WERI-Rb-1 (cell line): ENCODE results near the gene THSD7B.

Experiments
- DNase-seq: peaks from one replicate; pipeline ENCODE4 v3.0.0-alpha.2; 2020
- H3K27ac ChIP-seq: fragments of 250-450 bp; sonication (Bioruptor Pico); 2 replicates; pipeline ENCODE4 v1.5.1; 2020; ENCODE audit warnings: mild to moderate bottlenecking, moderate library complexity
- H3K27me3 ChIP-seq: fragments of 250-450 bp; sonication (Bioruptor Pico); 2 replicates; pipeline ENCODE4 v1.5.1; 2021; ENCODE audit warnings: mild to moderate bottlenecking, low read depth, moderate library complexity; ENCODE audit not compliant: insufficient read depth, severe bottlenecking
- H3K36me3 ChIP-seq: fragments of 250-450 bp; sonication (Bioruptor Pico); 2 replicates; pipeline ENCODE4 v1.5.1; 2020; ENCODE audit warnings: mild to moderate bottlenecking, moderate library complexity
- H3K4me3 ChIP-seq: 2 replicates; pipeline ENCODE4 v1.5.1; 2011; ENCODE audit warnings: low read depth, mild to moderate bottlenecking, control low read depth, low read length
- H3K9me3 ChIP-seq: fragments of 250-450 bp; sonication (Bioruptor Pico); 2 replicates; pipeline ENCODE4 v1.5.1; 2021; ENCODE audit warnings: mild to moderate bottlenecking, moderate library complexity; ENCODE audit not compliant: severe bottlenecking
- TF ChIP-seq, protein P1 (sequence below): IDR thresholded peaks from 2 replicates; pipeline ENCODE4 v1.5.1; 2011; ENCODE audit warnings: low read depth, mild to moderate bottlenecking, control low read depth, inconsistent platforms, low read length

THSD7B gene, protein sequence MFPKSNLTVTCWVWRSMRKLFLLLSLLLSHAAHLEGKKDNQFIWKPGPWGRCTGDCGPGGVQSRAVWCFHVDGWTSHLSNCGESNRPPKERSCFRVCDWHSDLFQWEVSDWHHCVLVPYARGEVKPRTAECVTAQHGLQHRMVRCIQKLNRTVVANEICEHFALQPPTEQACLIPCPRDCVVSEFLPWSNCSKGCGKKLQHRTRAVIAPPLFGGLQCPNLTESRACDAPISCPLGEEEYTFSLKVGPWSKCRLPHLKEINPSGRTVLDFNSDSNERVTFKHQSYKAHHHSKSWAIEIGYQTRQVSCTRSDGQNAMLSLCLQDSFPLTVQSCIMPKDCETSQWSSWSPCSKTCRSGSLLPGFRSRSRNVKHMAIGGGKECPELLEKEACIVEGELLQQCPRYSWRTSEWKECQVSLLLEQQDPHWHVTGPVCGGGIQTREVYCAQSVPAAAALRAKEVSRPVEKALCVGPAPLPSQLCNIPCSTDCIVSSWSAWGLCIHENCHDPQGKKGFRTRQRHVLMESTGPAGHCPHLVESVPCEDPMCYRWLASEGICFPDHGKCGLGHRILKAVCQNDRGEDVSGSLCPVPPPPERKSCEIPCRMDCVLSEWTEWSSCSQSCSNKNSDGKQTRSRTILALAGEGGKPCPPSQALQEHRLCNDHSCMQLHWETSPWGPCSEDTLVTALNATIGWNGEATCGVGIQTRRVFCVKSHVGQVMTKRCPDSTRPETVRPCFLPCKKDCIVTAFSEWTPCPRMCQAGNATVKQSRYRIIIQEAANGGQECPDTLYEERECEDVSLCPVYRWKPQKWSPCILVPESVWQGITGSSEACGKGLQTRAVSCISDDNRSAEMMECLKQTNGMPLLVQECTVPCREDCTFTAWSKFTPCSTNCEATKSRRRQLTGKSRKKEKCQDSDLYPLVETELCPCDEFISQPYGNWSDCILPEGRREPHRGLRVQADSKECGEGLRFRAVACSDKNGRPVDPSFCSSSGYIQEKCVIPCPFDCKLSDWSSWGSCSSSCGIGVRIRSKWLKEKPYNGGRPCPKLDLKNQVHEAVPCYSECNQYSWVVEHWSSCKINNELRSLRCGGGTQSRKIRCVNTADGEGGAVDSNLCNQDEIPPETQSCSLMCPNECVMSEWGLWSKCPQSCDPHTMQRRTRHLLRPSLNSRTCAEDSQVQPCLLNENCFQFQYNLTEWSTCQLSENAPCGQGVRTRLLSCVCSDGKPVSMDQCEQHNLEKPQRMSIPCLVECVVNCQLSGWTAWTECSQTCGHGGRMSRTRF (N-terminal part only)

DNA sequence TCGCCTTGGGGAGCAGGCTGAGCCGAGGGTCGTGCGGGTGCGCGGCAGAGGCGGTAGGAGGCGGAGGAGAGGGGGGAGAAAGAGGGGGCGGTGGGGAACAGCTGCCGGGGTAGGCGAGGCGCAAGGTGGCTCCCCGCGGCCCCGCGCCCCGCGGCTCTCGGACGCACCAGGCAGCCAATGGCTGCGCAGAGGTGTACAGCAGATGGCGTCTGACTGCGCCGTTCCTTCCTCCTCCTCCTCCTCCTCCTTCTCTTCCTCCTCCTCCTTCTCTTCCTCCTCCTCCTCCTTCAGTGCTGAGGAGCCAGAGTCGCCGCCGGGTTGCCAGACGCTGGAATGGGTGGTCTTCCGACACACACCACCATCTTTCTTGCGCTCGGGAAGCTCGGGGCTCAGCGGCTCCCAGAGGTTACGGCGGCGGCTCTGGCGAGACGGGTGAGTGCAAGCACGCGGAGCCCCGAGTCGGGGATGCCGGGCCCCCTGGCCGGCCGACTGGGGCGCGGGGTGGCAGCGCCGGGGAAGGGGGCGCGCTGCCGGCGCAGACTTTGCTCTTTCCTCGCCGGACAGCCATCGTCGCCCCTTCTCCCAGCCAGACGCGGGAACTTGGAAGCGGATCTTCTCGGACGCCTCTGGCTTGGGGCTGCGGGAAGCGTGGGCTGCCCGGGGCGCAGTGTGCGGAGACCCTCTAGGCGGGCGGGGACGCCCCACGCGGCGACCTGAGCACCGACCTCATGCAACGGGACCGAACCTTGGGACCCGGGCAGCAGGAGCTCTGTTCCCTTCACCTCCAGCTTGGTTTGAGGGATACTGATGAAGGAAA, at the start of gene THSD7B:
TSS of gene THSD7B (plus strand) at position 290 of the 817 bp plus-strand sequence. CDS start 116,634 bp downstream, outside the sequence.
- H3K36me3 ChIP-seq, result no peaks in the 10 kb centered on the region
- H3K9me3 ChIP-seq, result no peaks in the 10 kb centered on the region
- peaks cover 9% of the 10 kb centered on the region for H3K27me3 ChIP-seq
- TF ChIP-seq, protein P1, sequence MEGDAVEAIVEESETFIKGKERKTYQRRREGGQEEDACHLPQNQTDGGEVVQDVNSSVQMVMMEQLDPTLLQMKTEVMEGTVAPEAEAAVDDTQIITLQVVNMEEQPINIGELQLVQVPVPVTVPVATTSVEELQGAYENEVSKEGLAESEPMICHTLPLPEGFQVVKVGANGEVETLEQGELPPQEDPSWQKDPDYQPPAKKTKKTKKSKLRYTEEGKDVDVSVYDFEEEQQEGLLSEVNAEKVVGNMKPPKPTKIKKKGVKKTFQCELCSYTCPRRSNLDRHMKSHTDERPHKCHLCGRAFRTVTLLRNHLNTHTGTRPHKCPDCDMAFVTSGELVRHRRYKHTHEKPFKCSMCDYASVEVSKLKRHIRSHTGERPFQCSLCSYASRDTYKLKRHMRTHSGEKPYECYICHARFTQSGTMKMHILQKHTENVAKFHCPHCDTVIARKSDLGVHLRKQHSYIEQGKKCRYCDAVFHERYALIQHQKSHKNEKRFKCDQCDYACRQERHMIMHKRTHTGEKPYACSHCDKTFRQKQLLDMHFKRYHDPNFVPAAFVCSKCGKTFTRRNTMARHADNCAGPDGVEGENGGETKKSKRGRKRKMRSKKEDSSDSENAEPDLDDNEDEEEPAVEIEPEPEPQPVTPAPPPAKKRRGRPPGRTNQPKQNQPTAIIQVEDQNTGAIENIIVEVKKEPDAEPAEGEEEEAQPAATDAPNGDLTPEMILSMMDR, result peak; percentile 22; the same call in 1 of the 2 replicates
- DNase-seq, result peak; percentile 31
- peak within 1 kb of the TSS; percentile 51 for H3K4me3 ChIP-seq
- H3K27ac ChIP-seq, result no peak within 1 kb of the TSS

DNA sequence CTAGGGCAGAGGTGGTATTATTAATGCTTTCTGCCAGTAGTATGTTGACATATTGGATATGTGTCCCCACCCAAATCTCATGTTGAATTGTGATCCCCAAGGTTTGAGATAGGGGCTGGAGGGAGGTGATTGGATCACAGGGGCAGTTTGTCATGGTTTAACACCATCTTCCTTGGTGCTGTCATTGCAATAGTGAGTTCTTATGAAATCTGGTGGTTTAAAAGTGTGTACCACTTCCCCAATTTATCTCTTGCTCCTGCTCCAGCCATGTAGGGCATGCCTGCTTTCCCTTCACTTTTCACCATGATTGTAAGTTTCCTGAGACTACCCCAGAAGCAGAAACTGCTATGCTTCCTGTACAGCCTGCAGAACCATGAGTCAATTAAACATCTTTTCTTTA, 47.1 kb upstream of the THSD7B start:
- TF ChIP-seq, protein P1, result no peak
- Histone ChIP-seq H3K27ac (no peak overlapping the region), H3K9me3 (no peaks in the 10 kb centered on the region), H3K36me3 (no peaks in the 10 kb centered on the region), H3K4me3 (no peak overlapping the region), H3K27me3 (no peaks in the 10 kb centered on the region)
- no peak for DNase-seq

DNA sequence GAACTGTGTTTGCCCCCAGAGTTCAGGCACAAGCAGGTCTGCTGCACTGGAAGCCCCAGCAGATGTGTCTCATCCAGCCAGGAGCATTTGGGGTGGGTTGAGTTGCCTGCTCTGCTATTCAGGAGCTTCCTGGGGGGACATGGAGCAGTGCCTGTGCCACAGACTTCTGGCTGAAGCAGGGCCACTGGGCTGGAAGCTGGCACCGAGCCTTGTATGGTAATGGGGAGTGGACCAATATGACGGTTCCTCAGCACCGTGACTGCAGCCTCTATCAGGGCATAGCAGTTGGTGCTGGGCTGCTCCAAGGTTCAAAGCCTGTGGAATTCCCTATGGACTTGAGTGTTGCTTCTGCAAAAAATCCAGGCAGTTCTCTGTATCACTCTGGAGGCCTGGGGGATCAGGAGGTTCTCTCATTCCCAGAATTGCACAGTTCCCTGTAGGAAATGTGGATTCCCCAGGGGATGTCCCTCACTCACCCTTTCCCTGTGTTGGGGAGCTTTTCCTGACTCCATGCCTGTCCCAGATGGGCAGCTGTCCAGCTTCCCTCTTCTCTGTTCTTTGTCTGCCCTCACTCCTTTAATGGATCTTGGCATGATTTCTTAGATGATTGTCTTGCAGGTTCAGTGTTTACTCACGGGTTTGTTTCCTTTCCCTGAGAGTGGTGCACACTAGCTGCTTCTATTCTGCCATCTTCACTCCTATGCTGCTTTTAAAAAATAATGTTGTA, 37.2 kb upstream of the THSD7B start:
- H3K27ac ChIP-seq, result no peak overlapping the region
- no peak for DNase-seq
- H3K9me3 ChIP-seq, result no peaks in the 10 kb centered on the region
- H3K4me3 ChIP-seq, result no peak overlapping the region
- TF ChIP-seq, protein P1, result no peak
- H3K36me3 ChIP-seq, result no peaks in the 10 kb centered on the region
- no peaks in the 10 kb centered on the region for H3K27me3 ChIP-seq

DNA sequence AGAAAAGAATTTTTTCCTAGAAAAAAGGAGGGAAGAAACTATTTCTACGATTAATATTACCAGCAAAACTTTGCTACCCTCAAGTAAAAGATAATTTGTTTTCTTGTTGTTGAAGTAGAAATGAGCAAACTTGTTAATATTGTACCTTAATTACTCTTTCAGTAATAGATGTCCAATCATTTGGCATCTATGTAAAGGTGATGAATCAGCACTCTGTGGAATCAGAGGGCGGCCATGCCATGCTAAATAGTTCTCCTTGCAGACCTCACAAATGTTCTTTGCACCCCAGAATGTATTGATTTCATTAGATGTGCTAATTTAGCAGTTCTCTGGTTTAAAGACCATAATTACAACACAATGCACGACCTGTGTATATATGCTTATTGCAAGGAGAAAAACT, 29.1 kb upstream of the THSD7B start:
- no peak for DNase-seq
- no peak overlapping the region for H3K4me3 ChIP-seq
- TF ChIP-seq, protein P1, result no peak
- no peaks in the 10 kb centered on the region for H3K36me3 ChIP-seq
- no peak overlapping the region for H3K27ac ChIP-seq
- no peaks in the 10 kb centered on the region for H3K9me3 ChIP-seq
- no peaks in the 10 kb centered on the region for H3K27me3 ChIP-seq
